ENCODE measurements around the gene SH2D3C. TPM values are rescaled to one million over a fixed set of nuclear protein-coding genes. Genes with fewer than 3 reads are reported as not detected.

SH2D3C gene
- total RNA-seq, 2 experiments from 2014 or later, result 10.9 to 11.8 TPM

- no peaks in the 10 kb centered on the region for H3K27me3 ChIP-seq (ENCODE audit: control insufficient read depth in 1 of 2, insufficient read depth in 2 of 2, low read length in 2 of 2)
- peaks cover 52% of the 10 kb centered on the region for H3K4me1 ChIP-seq (ENCODE audit: insufficient read depth, low read length)
- H3K9me3 ChIP-seq (ENCODE audit: control insufficient read depth in 1 of 2, insufficient read depth in 1 of 2, low read length in 2 of 2), result no peaks in the 10 kb centered on the region
- intact Hi-C loops (cut with DNase I, micrococcal nuclease), result no loop called here
- H3K27ac Mint-ChIP-seq, result no peak overlapping the region
- ChIA-PET CTCF (interaction anchor here (1.2 to 3.6 kb wide), 3 partner anchors 23 to 108 kb away, joined by 4 to 13 read pairs (median 6); partner anchors contain the start of genes CDK9 and TOR2A), POLR2A (interaction anchor here (1.5 kb wide), 1 partner anchor 9 kb away, joined by 4 read pairs; no protein-coding TSS in a partner anchor)
- H3K36me3 Mint-ChIP-seq (ENCODE audit: low read depth), result peaks cover 74% of the 10 kb centered on the region
- ATAC-seq (ENCODE audit: poor library complexity) (no peak), DNase-seq (no peak)
- TF ChIP-seq CTCF (IDR thresholded peaks at IDR 0.05), result no peak
- H3K27me3 Mint-ChIP-seq, result no peaks in the 10 kb centered on the region
- no peak overlapping the region for H3K4me3 Mint-ChIP-seq
- no peaks in the 10 kb centered on the region for H3K9me3 Mint-ChIP-seq
- H3K36me3 ChIP-seq (ENCODE audit: insufficient read depth, low read length), result peaks cover 85% of the 10 kb centered on the region
- peaks cover 51% of the 10 kb centered on the region for H3K4me1 Mint-ChIP-seq (ENCODE audit: low read depth)
- H3K4me3 ChIP-seq (ENCODE audit: low read length), result no peak overlapping the region
- no peak overlapping the region for H3K27ac ChIP-seq (ENCODE audit: low read depth in 1 of 2, low read length in 2 of 2)
These were observed 16.3 kb downstream of the SH2D3C start for GRCh38 chr9:127762111-127762676.

- DNase-seq (no peak), ATAC-seq (ENCODE audit: poor library complexity) (no peak)
- CTCF ChIA-PET, result interaction anchor here (3.6 kb wide), 1 partner anchor 27 kb away, joined by 13 read pairs; the partner anchor contains the start of gene TOR2A
- no peaks in the 10 kb centered on the region for H3K27me3 Mint-ChIP-seq
- no peak overlapping the region for H3K27ac Mint-ChIP-seq
- H3K4me3 Mint-ChIP-seq, result no peak overlapping the region
- TF ChIP-seq CTCF (IDR thresholded peaks at IDR 0.05), result no peak
- Histone ChIP-seq H3K27me3 (ENCODE audit: control insufficient read depth in 1 of 2, insufficient read depth in 2 of 2, low read length in 2 of 2) (no peaks in the 10 kb centered on the region), H3K27ac (ENCODE audit: low read depth in 1 of 2, low read length in 2 of 2) (no peak overlapping the region), H3K36me3 (ENCODE audit: insufficient read depth, low read length) (peaks cover 83% of the 10 kb centered on the region), H3K9me3 (ENCODE audit: control insufficient read depth in 1 of 2, insufficient read depth in 1 of 2, low read length in 2 of 2) (no peaks in the 10 kb centered on the region), H3K4me1 (ENCODE audit: insufficient read depth, low read length) (peaks cover 47% of the 10 kb centered on the region), H3K4me3 (ENCODE audit: low read length) (no peak overlapping the region)
- POLR2A ChIA-PET, result interaction anchor here (1.2 to 1.5 kb wide), 2 partner anchors 9 to 23 kb away, joined by 3 to 4 read pairs; no protein-coding TSS in a partner anchor
- H3K9me3 Mint-ChIP-seq, result no peaks in the 10 kb centered on the region
- H3K36me3 Mint-ChIP-seq (ENCODE audit: low read depth), result peaks cover 67% of the 10 kb centered on the region
- intact Hi-C loops (cut with DNase I, micrococcal nuclease), result no loop called here
- H3K4me1 Mint-ChIP-seq (ENCODE audit: low read depth), result peaks cover 44% of the 10 kb centered on the region
These were observed 16.9 kb downstream of the SH2D3C start for GRCh38 chr9:127761491-127761956.

GRCh38 chr9:127761061-127761460 is 17.4 kb downstream of the SH2D3C start:
- H3K27ac Mint-ChIP-seq, result no peak overlapping the region
- intact Hi-C loops (cut with DNase I, micrococcal nuclease), result no loop called here
- Histone ChIP-seq H3K9me3 (ENCODE audit: control insufficient read depth in 1 of 2, insufficient read depth in 1 of 2, low read length in 2 of 2) (no peaks in the 10 kb centered on the region), H3K27ac (ENCODE audit: low read depth in 1 of 2, low read length in 2 of 2) (no peak overlapping the region), H3K27me3 (ENCODE audit: control insufficient read depth in 1 of 2, insufficient read depth in 2 of 2, low read length in 2 of 2) (no peaks in the 10 kb centered on the region), H3K4me3 (ENCODE audit: low read length) (no peak overlapping the region), H3K36me3 (ENCODE audit: insufficient read depth, low read length) (peaks cover 84% of the 10 kb centered on the region), H3K4me1 (ENCODE audit: insufficient read depth, low read length) (peaks cover 42% of the 10 kb centered on the region)
- H3K9me3 Mint-ChIP-seq, result no peaks in the 10 kb centered on the region
- no peak for ATAC-seq (ENCODE audit: poor library complexity)
- CTCF ChIA-PET, result interaction anchor here (0.6 kb wide), 1 partner anchor 9 kb away, joined by 3 read pairs; no protein-coding TSS in a partner anchor
- no peak for TF ChIP-seq CTCF (IDR thresholded peaks at IDR 0.05)
- no peak overlapping the region for H3K4me3 Mint-ChIP-seq
- H3K36me3 Mint-ChIP-seq (ENCODE audit: low read depth), result peaks cover 63% of the 10 kb centered on the region
- POLR2A ChIA-PET, result interaction anchor here (1.2 to 1.5 kb wide), 2 partner anchors 10 to 24 kb away, joined by 3 to 4 read pairs; no protein-coding TSS in a partner anchor
- DNase-seq, result no peak
- H3K27me3 Mint-ChIP-seq, result no peaks in the 10 kb centered on the region
- peaks cover 40% of the 10 kb centered on the region for H3K4me1 Mint-ChIP-seq (ENCODE audit: low read depth)

Data from CD4-positive, alpha-beta T cell (primary cell).